Esophagus squamous epithelium (tissue), 5 donors: ENCODE measurements around the gene OTUD6A. TPM values are rescaled to one million over a fixed set of nuclear protein-coding genes. Genes with fewer than 3 reads are reported as not detected.
"Not testable (repeated sequence)": the region's sequence is repeated elsewhere in the genome, so short reads cannot be mapped to it uniquely, and the experiment has no call there.

Experiments used
- DNase-seq: peaks from one replicate; lab custom pipeline; 2025; lab: John Stamatoyannopoulos, UW
- H3K27ac ChIP-seq, 4 donors: fragments of 200-600 bp; sonication (generic); one replicate each; pipeline ENCODE4 v1.5.1; 2016 to 2019; ENCODE audit warnings: mild to moderate bottlenecking in 1 of 4
- H3K27me3 ChIP-seq, 4 donors: fragments of 200-600 bp; sonication (generic); 1 replicate in 3 of 4; 2 replicates in 1 of 4; pipeline versions ENCODE4 v1.5.1 to v1.6.0; 2017 to 2021; ENCODE audit warnings: antibody characterized with exemption in 1 of 4
- H3K36me3 ChIP-seq, 3 donors: fragments of 200-600 bp; sonication (generic); one replicate each; pipeline ENCODE4 v1.5.1; 2016 to 2019
- H3K4me1 ChIP-seq, 3 donors: fragments of 200-600 bp; sonication (generic); one replicate each; pipeline ENCODE4 v1.5.1; 2017 to 2019
- H3K4me3 ChIP-seq, 4 donors: fragments of 200-600 bp; sonication (generic); 1 replicate in 3 of 4; 2 replicates in 1 of 4; pipeline ENCODE4 v1.5.1; 2016 to 2019; ENCODE audit warnings: mild to moderate bottlenecking in 2 of 4, moderate library complexity in 1 of 4
- H3K9me3 ChIP-seq, 3 donors: fragments of 200-600 bp; sonication (generic); one replicate each; pipeline ENCODE4 v1.5.1; 2016 to 2019
- POLR2A ChIP-seq, 4 donors: fragments of 450-650 bp; IDR thresholded peaks; one replicate each; pipeline ENCODE4 v1.6.1; 2017; ENCODE audit warnings: antibody characterized with exemption in 4 of 4, mild to moderate bottlenecking in 4 of 4, moderate library complexity in 3 of 4
- WGBS, 2 donors: methylation state at CpG; one replicate each; pipeline ENCODE4 v1.1.5; 2018; 5-methylcytosine and 5-hydroxymethylcytosine counted together
- intact Hi-C: fragments of 100-400 bp; cut with DNase I; formaldehyde crosslinking; loops from one replicate; pipeline ENCODE4 v1.15.0; 2022
- small RNA-seq, 4 donors: library from RNA; depleted of rRNA; stranded (forward); fragments of <200 nt; gene quantifications; one replicate each; pipeline ENCODE3, GENCODE V24; 2016
- total RNA-seq, 4 donors: library from RNA; depleted of rRNA; stranded (reverse); fragments of >200 nt; gene quantifications; one replicate each; pipeline ENCODE4 v1.1.0, GENCODE V29; 2016
- TF ChIP-seq, protein P1 (sequence below), 6 experiments: fragments of 450-650 bp in 4 of 6; fragments of 200-600 bp in 2 of 6; sonication (generic) in 2 of 6; IDR thresholded peaks; one replicate each; pipeline ENCODE4 v1.5.1; 2016 to 2019; ENCODE audit warnings: antibody characterized with exemption in 6 of 6, mild to moderate bottlenecking in 4 of 6, moderate library complexity in 4 of 6
- donor health status: DM: yes; HTN: yes; CAD: no.

Gene OTUD6A
- total RNA-seq, 4 donors from 2014 or later: not detected

DNA sequence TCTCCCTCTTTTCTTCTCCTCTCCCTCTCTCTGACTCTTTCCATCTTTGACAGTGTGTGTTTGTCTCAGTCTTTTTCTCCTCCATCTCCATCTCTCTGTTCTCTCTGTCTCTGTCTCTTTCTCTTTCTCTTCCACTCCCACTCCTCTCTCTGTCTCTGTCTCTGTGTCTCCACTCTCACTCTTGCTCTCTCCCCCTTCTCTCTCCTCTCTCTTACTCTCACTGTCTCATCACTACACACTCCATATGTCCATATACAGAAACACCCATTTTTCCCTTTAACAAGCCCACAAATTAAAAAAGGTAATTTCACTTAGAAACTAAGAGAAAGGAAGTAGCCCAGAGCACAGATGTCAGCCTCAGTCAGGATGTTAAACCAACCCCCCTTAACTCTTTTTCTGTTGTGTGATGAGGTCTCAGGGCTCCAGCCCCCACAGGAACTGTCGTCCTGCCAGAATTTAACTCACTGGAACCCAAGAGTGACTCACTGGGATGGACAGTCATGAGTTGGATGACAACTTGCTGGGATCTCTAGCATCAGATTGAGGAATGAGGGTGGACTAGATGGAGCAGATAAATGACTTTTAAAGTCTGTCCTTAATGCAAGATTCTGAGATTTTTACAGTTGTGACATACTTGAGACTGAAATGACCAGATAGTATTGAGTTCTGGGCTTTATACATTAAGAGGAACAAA lies 27.5 kb downstream of the OTUD6A start:
- DNase-seq: no peak
- Histone ChIP-seq H3K4me3 (no peak overlapping the region), H3K9me3 (no peaks in the 10 kb centered on the region), H3K4me1 (peaks cover 0 to 8% (median 0%) of the 10 kb centered on the region in 3 donors), H3K27me3 (no peaks in the 10 kb centered on the region), H3K36me3 (no peaks in the 10 kb centered on the region), H3K27ac (no peak overlapping the region)
- intact Hi-C loops: loop anchor here (10.0 kb wide), 1 partner anchor 55 kb away; no protein-coding TSS in a partner anchor
- TF ChIP-seq POLR2A (IDR thresholded peaks at IDR 0.05): no peak
- TF ChIP-seq, protein P1, sequence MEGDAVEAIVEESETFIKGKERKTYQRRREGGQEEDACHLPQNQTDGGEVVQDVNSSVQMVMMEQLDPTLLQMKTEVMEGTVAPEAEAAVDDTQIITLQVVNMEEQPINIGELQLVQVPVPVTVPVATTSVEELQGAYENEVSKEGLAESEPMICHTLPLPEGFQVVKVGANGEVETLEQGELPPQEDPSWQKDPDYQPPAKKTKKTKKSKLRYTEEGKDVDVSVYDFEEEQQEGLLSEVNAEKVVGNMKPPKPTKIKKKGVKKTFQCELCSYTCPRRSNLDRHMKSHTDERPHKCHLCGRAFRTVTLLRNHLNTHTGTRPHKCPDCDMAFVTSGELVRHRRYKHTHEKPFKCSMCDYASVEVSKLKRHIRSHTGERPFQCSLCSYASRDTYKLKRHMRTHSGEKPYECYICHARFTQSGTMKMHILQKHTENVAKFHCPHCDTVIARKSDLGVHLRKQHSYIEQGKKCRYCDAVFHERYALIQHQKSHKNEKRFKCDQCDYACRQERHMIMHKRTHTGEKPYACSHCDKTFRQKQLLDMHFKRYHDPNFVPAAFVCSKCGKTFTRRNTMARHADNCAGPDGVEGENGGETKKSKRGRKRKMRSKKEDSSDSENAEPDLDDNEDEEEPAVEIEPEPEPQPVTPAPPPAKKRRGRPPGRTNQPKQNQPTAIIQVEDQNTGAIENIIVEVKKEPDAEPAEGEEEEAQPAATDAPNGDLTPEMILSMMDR (IDR thresholded peaks at IDR 0.05): no peak
- 29% methylated on average over 1 of the region's 1 CpG; no CpG with 5 or more reads in 1 of the 2 donors for WGBS, 2 donors

DNA sequence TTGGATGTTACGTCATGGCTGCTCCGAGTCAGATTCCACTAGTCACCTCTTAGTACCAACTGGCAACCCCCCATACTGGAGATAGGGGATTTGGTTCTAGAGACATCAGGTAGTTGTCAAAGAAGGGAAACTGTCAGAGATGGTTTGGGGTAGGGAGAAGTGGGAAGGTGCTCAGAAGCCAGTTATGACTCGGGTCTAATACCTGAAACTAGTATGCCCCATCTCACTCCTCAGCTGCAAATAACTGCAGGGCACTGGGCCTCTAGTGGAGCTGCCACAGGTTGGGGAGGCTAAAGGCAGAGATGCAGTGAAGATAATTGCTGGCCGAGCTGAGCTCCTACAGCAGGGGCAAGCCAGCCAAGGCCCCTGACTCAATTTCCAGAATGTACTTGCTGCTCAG lies 30.0 kb downstream of the OTUD6A start:
- no peak overlapping the region for H3K27ac ChIP-seq
- 86% methylated on average over 4 of the region's 4 CpGs; no CpG with 5 or more reads in 1 of the 2 donors for WGBS, 2 donors
- H3K4me3 ChIP-seq: no peak overlapping the region
- H3K27me3 ChIP-seq: no peaks in the 10 kb centered on the region
- no peaks in the 10 kb centered on the region for H3K36me3 ChIP-seq
- TF ChIP-seq POLR2A (IDR thresholded peaks at IDR 0.05): no peak
- TF ChIP-seq, protein P1 (IDR thresholded peaks at IDR 0.05): no peak
- intact Hi-C loops: loop anchor here (10.0 kb wide), 1 partner anchor 57 kb away; no protein-coding TSS in a partner anchor
- no peaks in the 10 kb centered on the region for H3K9me3 ChIP-seq
- peaks cover 0 to 8% (median 0%) of the 10 kb centered on the region in 3 donors for H3K4me1 ChIP-seq
- no peak for DNase-seq

DNA sequence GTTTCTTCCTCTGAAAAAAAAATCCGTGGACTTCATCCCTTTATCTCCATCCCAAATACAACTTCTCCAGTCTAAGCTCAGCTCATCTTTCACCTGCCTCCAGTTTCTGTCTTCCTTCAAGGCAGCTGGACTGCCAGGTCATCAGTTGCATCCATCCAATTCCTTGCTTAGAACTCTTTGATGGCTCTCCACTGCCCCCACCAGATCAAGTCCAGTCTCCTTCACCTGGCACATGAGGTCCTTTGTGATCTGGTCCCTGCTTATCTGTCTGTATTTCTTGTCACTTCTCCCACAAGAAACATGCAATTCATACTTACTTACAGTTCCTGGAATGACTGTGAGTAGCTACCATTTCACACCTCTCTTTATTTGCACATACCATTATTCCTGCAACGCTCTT lies 33.8 kb downstream of the OTUD6A start:
- no peak overlapping the region for H3K27ac ChIP-seq
- WGBS, 2 donors: 34 to 36% methylated on average over 2 of the region's 2 CpGs
- no peaks in the 10 kb centered on the region for H3K27me3 ChIP-seq
- no peak for DNase-seq
- no peak for TF ChIP-seq POLR2A (IDR thresholded peaks at IDR 0.05)
- TF ChIP-seq, protein P1 (IDR thresholded peaks at IDR 0.05): peak in 1 of 6 experiments; percentile 12
- H3K4me1 ChIP-seq: no peaks in the 10 kb centered on the region
- H3K9me3 ChIP-seq: no peaks in the 10 kb centered on the region
- intact Hi-C loops: loop anchor here (10.0 kb wide), 1 partner anchor 61 kb away; no protein-coding TSS in a partner anchor
- no peaks in the 10 kb centered on the region for H3K36me3 ChIP-seq
- no peak overlapping the region for H3K4me3 ChIP-seq

DNA sequence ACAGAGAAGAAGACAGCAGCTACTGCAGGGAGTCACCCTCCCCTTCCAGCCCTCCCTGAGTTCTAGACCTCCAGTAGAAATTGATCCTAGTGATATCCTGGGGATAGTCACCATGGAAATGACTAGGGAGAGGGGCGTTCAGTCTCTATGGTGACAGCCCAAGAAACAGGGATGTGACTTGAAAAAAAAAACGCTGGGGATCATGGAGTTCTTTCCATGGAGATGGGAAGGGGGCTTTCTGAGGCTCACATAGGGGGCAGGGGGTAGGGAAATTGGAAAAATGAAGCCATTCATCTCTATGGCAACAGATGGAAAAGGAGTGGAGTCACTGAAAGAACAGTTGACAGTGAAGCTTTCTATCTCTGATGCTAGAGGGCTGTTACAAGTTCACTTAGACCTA lies 43.0 kb downstream of the OTUD6A start:
- no peak for DNase-seq
- Histone ChIP-seq H3K36me3 (no peaks in the 10 kb centered on the region), H3K27me3 (no peaks in the 10 kb centered on the region), H3K27ac (no peak overlapping the region), H3K9me3 (no peaks in the 10 kb centered on the region), H3K4me3 (no peak overlapping the region), H3K4me1 (no peaks in the 10 kb centered on the region)
- intact Hi-C loops: no loop called here
- WGBS, 2 donors: 17 to 46% methylated on average over 1 to 2 of the region's 2 CpGs
- no peak for TF ChIP-seq POLR2A (IDR thresholded peaks at IDR 0.05)
- TF ChIP-seq, protein P1 (IDR thresholded peaks at IDR 0.05): no peak

DNA sequence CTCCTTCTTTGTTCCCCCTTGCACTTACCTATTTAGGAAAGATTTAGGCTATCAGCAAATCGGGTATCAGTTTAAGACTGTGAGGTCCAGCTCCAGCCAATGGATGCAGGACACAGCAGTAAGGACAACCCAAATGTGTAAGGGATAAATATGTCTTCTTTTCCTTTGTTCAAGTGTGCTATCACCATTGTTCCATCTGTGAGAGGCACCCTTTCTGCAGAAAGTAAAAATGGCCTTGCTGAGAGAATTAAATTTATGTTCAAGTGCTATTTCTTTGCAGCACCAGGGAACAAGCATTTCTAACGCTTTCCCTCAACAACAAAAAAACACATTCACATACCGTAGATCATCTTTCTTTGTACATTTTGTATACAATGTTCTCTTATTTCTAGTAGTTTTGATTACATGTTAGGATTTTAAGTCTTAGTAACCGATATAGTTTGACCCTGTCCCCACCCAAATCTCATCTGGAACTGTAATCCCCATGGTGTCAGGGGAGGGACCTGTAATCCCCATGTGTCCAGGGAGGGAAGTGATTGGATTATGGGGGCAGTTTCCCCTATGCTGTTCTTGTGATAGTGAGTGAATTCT lies 49.3 kb downstream of the OTUD6A start:
- DNase-seq, intact Hi-C loops: not testable (repeated sequence)
- 96 to 100% methylated on average over 4 of the region's 4 CpGs for WGBS, 2 donors

More for the DNA sequence above, 49.3 kb downstream of the OTUD6A start:
- not testable (repeated sequence) for H3K36me3 ChIP-seq, H3K27me3 ChIP-seq, H3K4me3 ChIP-seq, H3K27ac ChIP-seq, H3K4me1 ChIP-seq
- H3K9me3 ChIP-seq: peaks cover 0 to 13% (median 13%) of the 10 kb centered on the region in 3 donors

Small RNA genes lying within 50 kb of the gene (small RNA-seq; reads per million reads assigned to genes)
- gene MIR676: 0 to 0.54 (median 0.08) reads per million in 4 donors

Other genes starting within 250 kb of the OTUD6A start
- not detected for gene AWAT2, start 12.5 kb upstream of the OTUD6A start, total RNA-seq
- 10 to 100 TPM; 26.5 to 66.0 (median 45.6) TPM for gene IGBP1, start 71.0 kb downstream of the OTUD6A start, total RNA-seq
- not detected for gene DGAT2L6, start 115.0 kb downstream of the OTUD6A start, total RNA-seq
- not detected for gene AWAT1, start 172.2 kb downstream of the OTUD6A start, total RNA-seq
- gene P2RY4, start 197.7 kb downstream of the OTUD6A start, total RNA-seq: under 1 TPM in 1 of 4 donors, not detected in 3; 0.95 TPM
- not detected for gene ARR3, start 205.9 kb downstream of the OTUD6A start, total RNA-seq
- gene RAB41, start 219.7 kb downstream of the OTUD6A start, total RNA-seq: not detected
- 10 to 100 TPM; 26.3 to 39.2 (median 31.0) TPM for gene PDZD11, start 227.5 kb downstream of the OTUD6A start, total RNA-seq
- 10 to 100 TPM in 1 of 4 donors, 1 to 10 TPM in 3; 2.5 to 11.0 (median 4.4) TPM for gene KIF4A, start 227.6 kb downstream of the OTUD6A start, total RNA-seq